Lower lobe of right lung (tissue), 2 donors: ENCODE results near the gene FTHL17. TPM values are rescaled to one million over a fixed set of nuclear protein-coding genes. Genes with fewer than 3 reads are reported as not detected.

ENCODE experiments used
- ATAC-seq, 2 donors: fragments of 200-7000 bp; cut with Tn5 transposase; one replicate each; pipeline ENCODE4 v1.9.1; 2020 to 2022; ENCODE audit warnings: mild to moderate bottlenecking in 2 of 2, moderate library complexity in 2 of 2
- DNase-seq: peaks from one replicate; pipeline ENCODE4 v3.0.0-alpha.2; 2020
- H3K27ac ChIP-seq: fragments of 200-600 bp; one replicate; pipeline ENCODE4 v1.8.0; 2022
- H3K27me3 ChIP-seq: fragments of 200-600 bp; one replicate; pipeline ENCODE4 v1.8.0; 2022; ENCODE audit warnings: low read depth
- H3K36me3 ChIP-seq: fragments of 200-600 bp; one replicate; pipeline ENCODE4 v1.8.0; 2022; ENCODE audit warnings: mild to moderate bottlenecking
- H3K4me1 ChIP-seq: fragments of 200-600 bp; one replicate; pipeline ENCODE4 v1.8.0; 2022
- H3K4me3 ChIP-seq: fragments of 200-600 bp; one replicate; pipeline ENCODE4 v1.8.0; 2022; ENCODE audit warnings: mild to moderate bottlenecking
- H3K9me3 ChIP-seq: fragments of 200-600 bp; one replicate; pipeline ENCODE4 v1.8.0; 2022
- intact Hi-C: fragments of 100-400 bp; cut with DNase I; formaldehyde crosslinking; loops from one replicate; pipeline ENCODE4 v1.11.0; 2022
- total RNA-seq: library from RNA; stranded (reverse); fragmentation: NEBNext Ultra II Directional; extraction: Animal tissue kit (Norgen Biotek cat#: 25700); gene quantifications from one replicate; pipeline ENCODE4 v1.2.1, GENCODE V29; 2021
- TF ChIP-seq, protein P1 (sequence below): fragments of 200-600 bp; IDR thresholded peaks from one replicate; pipeline ENCODE4 v1.8.0; 2022; ENCODE audit warnings: antibody characterized with exemption, mild to moderate bottlenecking
- donor health status: DM: no; HTN: yes; CAD: no; lungs with severe emphysema.

The FTHL17 gene
- total RNA-seq, 1 donor from 2014 or later, result not detected

DNA sequence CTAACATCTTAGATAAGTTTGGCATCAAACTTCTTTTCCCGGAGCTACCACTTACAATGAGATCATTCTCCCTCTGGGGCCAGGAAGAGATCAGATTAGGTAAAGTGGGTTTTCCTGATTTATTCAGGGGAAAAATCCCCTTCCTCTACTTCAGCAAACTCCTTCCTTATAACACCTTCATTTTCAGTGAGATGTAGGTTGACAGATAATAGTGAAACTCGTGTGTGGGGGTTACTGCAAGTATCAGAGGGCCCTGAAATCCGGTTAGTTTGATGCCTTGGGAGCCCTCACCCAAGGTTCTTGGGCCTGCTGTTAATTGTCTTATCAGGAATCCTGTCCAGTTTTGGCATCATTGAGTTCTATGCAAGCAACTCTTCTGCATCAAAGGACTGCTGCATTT is 10.8 kb downstream of the FTHL17 start:
- H3K4me1 ChIP-seq, result no peaks in the 10 kb centered on the region
- DNase-seq, result no peak
- H3K27me3 ChIP-seq, result no peaks in the 10 kb centered on the region
- no peaks in the 10 kb centered on the region for H3K9me3 ChIP-seq
- no peak for ATAC-seq
- no peak overlapping the region for H3K27ac ChIP-seq
- TF ChIP-seq, protein P1, sequence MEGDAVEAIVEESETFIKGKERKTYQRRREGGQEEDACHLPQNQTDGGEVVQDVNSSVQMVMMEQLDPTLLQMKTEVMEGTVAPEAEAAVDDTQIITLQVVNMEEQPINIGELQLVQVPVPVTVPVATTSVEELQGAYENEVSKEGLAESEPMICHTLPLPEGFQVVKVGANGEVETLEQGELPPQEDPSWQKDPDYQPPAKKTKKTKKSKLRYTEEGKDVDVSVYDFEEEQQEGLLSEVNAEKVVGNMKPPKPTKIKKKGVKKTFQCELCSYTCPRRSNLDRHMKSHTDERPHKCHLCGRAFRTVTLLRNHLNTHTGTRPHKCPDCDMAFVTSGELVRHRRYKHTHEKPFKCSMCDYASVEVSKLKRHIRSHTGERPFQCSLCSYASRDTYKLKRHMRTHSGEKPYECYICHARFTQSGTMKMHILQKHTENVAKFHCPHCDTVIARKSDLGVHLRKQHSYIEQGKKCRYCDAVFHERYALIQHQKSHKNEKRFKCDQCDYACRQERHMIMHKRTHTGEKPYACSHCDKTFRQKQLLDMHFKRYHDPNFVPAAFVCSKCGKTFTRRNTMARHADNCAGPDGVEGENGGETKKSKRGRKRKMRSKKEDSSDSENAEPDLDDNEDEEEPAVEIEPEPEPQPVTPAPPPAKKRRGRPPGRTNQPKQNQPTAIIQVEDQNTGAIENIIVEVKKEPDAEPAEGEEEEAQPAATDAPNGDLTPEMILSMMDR, result no peak
- no peak overlapping the region for H3K4me3 ChIP-seq
- no peaks in the 10 kb centered on the region for H3K36me3 ChIP-seq
- intact Hi-C loops, result no loop called here

DNA sequence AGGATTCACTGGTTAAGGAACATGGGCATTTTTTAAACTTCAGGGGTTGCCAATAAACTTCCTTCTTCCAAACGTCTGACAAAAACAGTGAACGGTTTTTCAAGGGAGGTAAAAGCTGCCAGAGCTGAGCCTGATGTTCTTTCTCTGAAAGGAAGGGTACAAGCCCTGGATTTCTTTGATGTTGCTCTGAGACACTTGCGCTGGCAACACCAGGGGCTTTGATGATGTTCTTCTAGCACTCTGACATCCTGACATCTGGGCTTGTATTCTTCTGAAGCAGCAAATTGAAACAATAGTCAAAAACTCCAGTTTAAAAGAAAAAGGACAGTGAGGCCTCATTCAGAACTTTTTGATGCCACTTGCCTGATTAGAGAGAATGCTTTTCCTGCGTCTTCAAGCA is 11.8 kb downstream of the FTHL17 start:
- Histone ChIP-seq H3K27me3 (no peaks in the 10 kb centered on the region), H3K4me3 (no peak overlapping the region), H3K36me3 (no peaks in the 10 kb centered on the region), H3K9me3 (no peaks in the 10 kb centered on the region), H3K27ac (no peak overlapping the region), H3K4me1 (no peaks in the 10 kb centered on the region)
- intact Hi-C loops, result no loop called here
- ATAC-seq, result no peak
- no peak for DNase-seq
- TF ChIP-seq, protein P1, result no peak

DNA sequence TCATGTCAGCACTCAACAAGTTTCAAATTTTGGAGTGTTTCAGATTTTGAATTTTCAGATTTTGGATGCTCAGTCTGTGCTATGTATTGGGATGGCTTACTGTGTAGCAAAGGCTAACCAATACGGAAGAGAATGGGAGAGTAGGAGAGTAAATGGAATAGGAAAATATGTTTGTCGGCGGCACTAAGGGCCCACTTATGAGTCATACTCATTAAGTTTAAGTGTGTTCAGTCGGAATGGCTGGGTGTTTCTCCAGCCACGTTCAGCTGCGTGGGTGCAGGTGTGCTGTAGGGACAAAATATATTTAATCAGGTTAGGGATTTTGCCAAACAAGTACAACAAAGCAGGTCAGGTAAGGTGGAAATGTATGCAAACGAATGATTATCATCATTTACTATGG is 13.6 kb downstream of the FTHL17 start:
- TF ChIP-seq, protein P1, result no peak
- DNase-seq, result no peak
- Histone ChIP-seq H3K4me3 (no peak overlapping the region), H3K4me1 (no peaks in the 10 kb centered on the region), H3K27me3 (no peaks in the 10 kb centered on the region), H3K36me3 (no peaks in the 10 kb centered on the region), H3K27ac (no peak overlapping the region), H3K9me3 (no peaks in the 10 kb centered on the region)
- peak; percentile 59 to 84 for ATAC-seq
- intact Hi-C loops, result no loop called here

DNA sequence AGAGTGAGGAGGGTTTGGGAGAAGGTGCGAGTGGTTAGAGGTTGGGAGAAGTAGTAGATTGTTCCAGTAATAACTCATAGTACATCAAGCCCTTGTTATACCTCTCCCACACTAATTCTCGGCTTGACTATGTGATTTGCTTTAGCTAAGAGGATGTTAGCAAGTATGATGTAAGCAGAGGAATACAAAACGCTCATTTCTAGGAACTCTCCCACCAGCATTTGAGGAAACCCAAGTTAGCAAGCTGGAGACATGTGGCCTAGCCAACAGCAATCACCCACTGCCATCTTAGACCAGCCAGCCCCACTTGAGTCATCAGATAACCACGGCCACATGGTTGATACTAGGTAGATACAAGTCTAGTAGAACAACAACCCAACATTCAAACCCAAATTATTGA is 14.2 kb downstream of the FTHL17 start:
- Histone ChIP-seq H3K4me3 (no peak overlapping the region), H3K36me3 (no peaks in the 10 kb centered on the region), H3K4me1 (no peaks in the 10 kb centered on the region), H3K27ac (no peak overlapping the region), H3K27me3 (no peaks in the 10 kb centered on the region), H3K9me3 (no peaks in the 10 kb centered on the region)
- DNase-seq (no peak), ATAC-seq (peak in 1 of 2 donors; percentile 37)
- TF ChIP-seq, protein P1, result no peak
- intact Hi-C loops, result no loop called here

DNA sequence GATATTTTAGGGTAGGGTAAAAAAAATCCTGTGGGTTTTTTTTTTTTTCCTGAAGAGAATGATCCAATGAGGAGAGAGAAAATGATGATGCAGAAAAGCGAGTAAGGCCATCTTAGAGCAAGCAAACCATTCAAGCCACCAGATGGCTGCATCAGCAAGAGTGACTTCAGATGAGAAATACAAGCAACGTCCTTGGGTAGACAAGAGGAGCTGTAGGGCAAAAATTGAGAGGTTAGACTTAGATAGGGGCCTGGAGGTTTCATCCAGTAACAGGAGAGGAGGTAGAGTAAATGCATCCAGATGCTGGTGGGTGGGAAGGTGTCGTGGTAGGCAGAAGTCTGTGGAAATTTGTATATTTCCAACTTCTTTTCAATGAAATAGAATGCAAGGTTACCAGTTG is 14.6 kb downstream of the FTHL17 start:
- intact Hi-C loops, result no loop called here
- Histone ChIP-seq H3K36me3 (no peaks in the 10 kb centered on the region), H3K27me3 (no peaks in the 10 kb centered on the region), H3K9me3 (no peaks in the 10 kb centered on the region), H3K4me3 (no peak overlapping the region), H3K27ac (no peak overlapping the region), H3K4me1 (no peaks in the 10 kb centered on the region)
- DNase-seq (no peak), ATAC-seq (no peak)
- TF ChIP-seq, protein P1, result no peak

DNA sequence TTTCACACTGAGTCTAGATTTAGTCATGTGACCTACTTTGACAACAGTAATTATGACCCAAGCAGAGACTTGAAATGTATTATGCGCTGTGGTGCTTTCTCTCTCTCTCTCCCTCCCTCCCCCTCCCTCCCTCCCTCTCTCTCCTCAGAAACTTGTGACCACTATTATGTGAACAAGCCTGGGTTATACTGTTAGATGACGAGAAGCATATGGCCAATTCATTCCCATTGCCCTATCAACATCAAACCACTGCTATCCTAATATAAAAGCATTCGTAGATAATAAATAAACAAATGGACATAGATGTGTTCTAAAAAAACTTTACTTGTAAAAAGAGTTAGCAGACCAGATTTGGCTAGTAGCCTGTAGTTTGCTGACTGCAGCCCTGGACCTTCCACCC is 18.2 kb downstream of the FTHL17 start:
- Histone ChIP-seq H3K4me1 (no peaks in the 10 kb centered on the region), H3K36me3 (no peaks in the 10 kb centered on the region), H3K9me3 (no peaks in the 10 kb centered on the region), H3K27ac (no peak overlapping the region), H3K4me3 (no peak overlapping the region), H3K27me3 (no peaks in the 10 kb centered on the region)
- TF ChIP-seq, protein P1, result no peak
- DNase-seq (no peak), ATAC-seq (no peak)
- intact Hi-C loops, result no loop called here
